IMR-90 (cell line): ENCODE data around the gene MS4A6A. TPM values are rescaled to one million over a fixed set of nuclear protein-coding genes. Genes with fewer than 3 reads are reported as not detected.
"Not testable (repeated sequence)": the region's sequence is repeated elsewhere in the genome, so short reads cannot be mapped to it uniquely, and the experiment has no call there.

ENCODE experiments used
- ATAC-seq: fragments of 200-7000 bp; cut with Tn5 transposase; 2 replicates; pipeline ENCODE4 v1.9.1; 2020; ENCODE audit warnings: low read depth, mild to moderate bottlenecking, moderate library complexity
- BruUV-seq: library from RNA; stranded (reverse); fragments of 400-500 nt; replicated peaks from 2 replicates; lab custom pipeline; 2021; lab: Mats Ljungman, UMichigan
- CTCF ChIA-PET: fragments of 300-600 bp; formaldehyde crosslinking; extraction: SDS; loops from one replicate; lab custom pipeline; 2021; ENCODE audit warnings: antibody characterized with exemption; lab: Yijun Ruan, JAX
- POLR2A ChIA-PET: fragments of 300-600 bp; sonication (Branson Sonifier 250); formaldehyde crosslinking; loops from one replicate; lab custom pipeline; 2022; ENCODE audit warnings: antibody characterized with exemption; ENCODE audit not compliant: unreplicated experiment; lab: Charles Lee
- DNase-seq: peaks from one replicate; pipeline ENCODE4 v3.0.0; 2013
- H2AFZ ChIP-seq: replicated peaks from 2 replicates; pipeline ENCODE3; 2013; ENCODE audit warnings: low read length, mild to moderate bottlenecking; ENCODE audit not compliant: poor library complexity
- H2AK5ac ChIP-seq: 2 replicates; pipeline ENCODE4 v1.6.1; 2013; ENCODE audit warnings: low read depth, low read length, inconsistent platforms
- H2AK9ac ChIP-seq: replicated peaks from 2 replicates; pipeline ENCODE3; 2013; ENCODE audit warnings: mild to moderate bottlenecking, low read depth, low read length, moderate library complexity; ENCODE audit not compliant: poor library complexity
- H2BK120ac ChIP-seq: 2 replicates; pipeline ENCODE4 v1.6.1; 2013; ENCODE audit warnings: low read depth, low read length, inconsistent platforms
- H2BK15ac ChIP-seq: 3 replicates; pipeline ENCODE4 v1.6.1; 2013; ENCODE audit warnings: low read depth, low read length, inconsistent platforms
- H2BK20ac ChIP-seq: 2 replicates; pipeline ENCODE4 v1.6.1; 2013; ENCODE audit warnings: low read depth, mild to moderate bottlenecking, inconsistent platforms, low read length, moderate library complexity
- H2BK5ac ChIP-seq: 2 replicates; pipeline ENCODE4 v1.6.1; 2013; ENCODE audit warnings: mild to moderate bottlenecking, low read depth, low read length, inconsistent platforms; ENCODE audit not compliant: poor library complexity, severe bottlenecking
- H3K14ac ChIP-seq: replicated peaks from 2 replicates; pipeline ENCODE4 v1.6.1; 2013; ENCODE audit warnings: low read depth, low read length, inconsistent platforms
- H3K18ac ChIP-seq: 2 replicates; pipeline ENCODE4 v1.6.1; 2013; ENCODE audit warnings: low read depth, low read length, control low read depth
- H3K23ac ChIP-seq: 2 replicates; pipeline ENCODE4 v1.6.1; 2013; ENCODE audit warnings: low read depth, low read length, inconsistent platforms
- H3K27ac ChIP-seq: 2 replicates; pipeline ENCODE4 v1.5.1; 2013; ENCODE audit warnings: mild to moderate bottlenecking, control low read depth, low read length; ENCODE audit not compliant: insufficient read depth
- H3K27me3 ChIP-seq: 2 replicates; pipeline ENCODE4 v1.6.1; 2013; ENCODE audit warnings: low read length; ENCODE audit not compliant: control insufficient read depth, insufficient read depth
- H3K36me3 ChIP-seq: 2 replicates; pipeline ENCODE4 v1.6.1; 2013; ENCODE audit warnings: low read length, mixed read lengths; ENCODE audit not compliant: control insufficient read depth, insufficient read depth
- H3K4ac ChIP-seq: 2 replicates; pipeline ENCODE4 v1.6.1; 2013; ENCODE audit warnings: low read depth, low read length, inconsistent platforms
- H3K4me1 ChIP-seq: 2 replicates; pipeline ENCODE4 v1.6.1; 2013; ENCODE audit warnings: low read length, mixed read lengths; ENCODE audit not compliant: control insufficient read depth, insufficient read depth
- H3K4me2 ChIP-seq: 2 replicates; pipeline ENCODE4 v1.6.1; 2013; ENCODE audit warnings: low read depth, mild to moderate bottlenecking, control low read depth, low read length, moderate library complexity
- H3K4me3 ChIP-seq: 2 replicates; pipeline ENCODE4 v1.5.1; 2013; ENCODE audit warnings: low read depth, mild to moderate bottlenecking, control low read depth, low read length, moderate library complexity; ENCODE audit not compliant: insufficient read depth
- H3K56ac ChIP-seq: 2 replicates; pipeline ENCODE4 v1.6.1; 2013; ENCODE audit warnings: low read length, inconsistent platforms; ENCODE audit not compliant: insufficient read depth; ENCODE audit errors: extremely low read depth
- H3K79me1 ChIP-seq, 2 experiments: 2 replicates each; pipeline ENCODE4 v1.6.1; 2013; ENCODE audit warnings: low read length in 2 of 2, inconsistent platforms in 1 of 2, low read depth in 1 of 2
- H3K9ac ChIP-seq: 2 replicates; pipeline ENCODE4 v1.6.1; 2013; ENCODE audit warnings: low read depth, low read length, control low read depth
- H3K9me1 ChIP-seq: 2 replicates; pipeline ENCODE4 v1.6.1; 2013; ENCODE audit warnings: low read length, inconsistent platforms; ENCODE audit not compliant: insufficient read depth
- H3K9me3 ChIP-seq: 2 replicates; pipeline ENCODE4 v1.6.1; 2013; ENCODE audit warnings: low read length; ENCODE audit not compliant: control insufficient read depth, insufficient read depth
- H4K20me1 ChIP-seq: 2 replicates; pipeline ENCODE4 v1.6.1; 2013; ENCODE audit warnings: low read length, inconsistent platforms; ENCODE audit not compliant: insufficient read depth
- H4K5ac ChIP-seq: 2 replicates; pipeline ENCODE4 v1.6.1; 2013; ENCODE audit warnings: mild to moderate bottlenecking, low read depth, low read length, control low read depth
- H4K8ac ChIP-seq, 2 experiments: 2 replicates each; pipeline ENCODE4 v1.6.1; 2013; ENCODE audit warnings: low read depth in 2 of 2, low read length in 2 of 2, control low read depth in 1 of 2, inconsistent platforms in 1 of 2
- H4K91ac ChIP-seq: 2 replicates; pipeline ENCODE4 v1.6.1; 2013; ENCODE audit warnings: low read depth, low read length, inconsistent platforms; ENCODE audit not compliant: insufficient read depth
- WGBS, 2 experiments: methylation state at CpG; one replicate each; pipeline versions ENCODE4 v1.1.5 to v1.1.7; 2013; ENCODE audit warnings: missing lambda C conversion rate in 2 of 2; ENCODE audit not compliant: insufficient read length in 1 of 2; ENCODE audit errors: extremely low coverage in 2 of 2; 5-methylcytosine and 5-hydroxymethylcytosine counted together
- dilution Hi-C: fragments of 300-500 bp; cut with HindIII; formaldehyde crosslinking; loops from one replicate; pipeline ENCODE4 v1.14.3; 2018; ENCODE audit warnings: low sequenced_read_pairs; ENCODE audit not compliant: unreplicated experiment
- in situ Hi-C: fragments of 300-500 bp; cut with MboI; formaldehyde crosslinking; loops from 3 replicates; pipeline ENCODE4 v1.14.3; 2019; ENCODE audit warnings: low sequenced_read_pairs, inconsistent platforms, mixed read lengths
- intact Hi-C: fragments of 100-400 bp; cut with micrococcal nuclease; formaldehyde crosslinking; loops from 2 replicates; pipeline ENCODE4 v1.10.0; 2022
- polyA plus RNA-seq, 3 experiments: library from polyadenylated mRNA; depleted of rRNA; stranded (reverse); fragments of >200 nt; gene quantifications; 2 replicates each; pipeline ENCODE4 v1.2.3, GENCODE V29; 2012; ENCODE audit warnings: low replicate concordance in 1 of 3
- total RNA-seq: library from RNA; depleted of rRNA; stranded (reverse); fragments of >200 nt; gene quantifications from 2 replicates; pipeline ENCODE4 v1.2.3, GENCODE V29; 2012

Gene MS4A6A
- total and polyA plus RNA-seq, 2 of the 4 experiments (the other 2 are of a cell fraction) = not detected

DNA sequence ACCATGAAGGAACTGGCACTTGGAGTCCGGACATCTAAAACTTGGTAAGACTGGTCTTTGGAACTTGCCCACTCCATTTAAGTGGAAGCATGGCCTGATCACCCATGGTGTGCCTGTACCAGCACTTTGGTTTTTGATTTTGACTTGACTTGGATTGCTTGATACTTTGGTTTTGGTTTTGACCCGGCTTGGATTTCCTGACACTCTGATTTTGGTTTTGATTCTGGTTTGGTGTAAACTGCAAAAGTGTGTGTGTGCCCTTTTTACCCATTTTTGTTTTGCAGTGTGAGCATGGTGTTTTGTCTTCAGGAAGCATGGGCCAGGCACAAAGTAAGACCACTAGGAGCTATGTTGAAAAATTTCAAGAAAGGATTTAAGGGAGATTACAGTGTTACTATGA, 3.2 kb upstream of the MS4A6A start:
- CTCF ChIA-PET, dilution Hi-C loops: not testable (repeated sequence)

DNA sequence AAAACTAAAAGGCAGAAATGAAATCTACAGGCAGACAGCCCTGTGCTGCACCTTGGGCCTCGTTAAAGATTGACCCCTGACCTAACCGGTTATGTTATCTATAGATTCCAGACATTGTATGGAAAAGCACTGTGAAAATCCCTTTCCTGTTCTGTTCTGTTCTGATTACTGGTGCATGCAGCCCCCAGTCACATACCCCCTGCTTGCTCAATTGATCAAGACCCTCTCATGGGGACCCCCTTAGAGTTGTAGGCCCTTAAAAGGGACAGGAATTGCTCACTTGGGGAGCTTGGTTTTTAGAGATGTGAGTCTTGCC, 2.6 kb upstream of the MS4A6A start:
- in situ Hi-C loops = loop anchor here (25.0 kb wide), 1 partner anchor 348 kb away; the partner anchor contains the start of gene CBLIF
- H3K23ac ChIP-seq, H3K4ac ChIP-seq, H3K4me3 ChIP-seq, H3K9me3 ChIP-seq, POLR2A ChIA-PET, H2BK120ac ChIP-seq, H3K18ac ChIP-seq, BruUV-seq, H2AFZ ChIP-seq, H3K27ac ChIP-seq, ATAC-seq, H4K91ac ChIP-seq, H4K8ac ChIP-seq, H2AK5ac ChIP-seq, intact Hi-C loops, H3K27me3 ChIP-seq, H3K4me2 ChIP-seq, dilution Hi-C loops, H2BK5ac ChIP-seq, H2AK9ac ChIP-seq, H3K79me1 ChIP-seq, H3K56ac ChIP-seq, H4K20me1 ChIP-seq, H3K36me3 ChIP-seq, H2BK15ac ChIP-seq, H2BK20ac ChIP-seq, H3K14ac ChIP-seq, H4K5ac ChIP-seq, H3K4me1 ChIP-seq, H3K9ac ChIP-seq, DNase-seq, H3K9me1 ChIP-seq, CTCF ChIA-PET: not testable (repeated sequence)
- WGBS, 2 experiments = no CpG with 5 or more reads among the region's 2 CpGs

More for the DNA sequence above, 3.2 kb upstream of the MS4A6A start:
- H3K23ac ChIP-seq, H3K4ac ChIP-seq, H2BK120ac ChIP-seq, H3K79me1 ChIP-seq, H3K4me3 ChIP-seq, H4K5ac ChIP-seq, H2BK15ac ChIP-seq, H2AK9ac ChIP-seq, H3K27me3 ChIP-seq, intact Hi-C loops, H3K9ac ChIP-seq, H3K27ac ChIP-seq, H2AFZ ChIP-seq, H4K20me1 ChIP-seq, H2BK20ac ChIP-seq, H2BK5ac ChIP-seq, BruUV-seq, POLR2A ChIA-PET, H3K4me1 ChIP-seq, ATAC-seq, H3K9me1 ChIP-seq, H2AK5ac ChIP-seq, H3K18ac ChIP-seq, DNase-seq, H4K8ac ChIP-seq, H3K56ac ChIP-seq, H3K36me3 ChIP-seq, H3K9me3 ChIP-seq, H4K91ac ChIP-seq, H3K4me2 ChIP-seq, H3K14ac ChIP-seq: not testable (repeated sequence)
- in situ Hi-C loops = loop anchor here (25.0 kb wide), 1 partner anchor 349 kb away; the partner anchor contains the start of gene CBLIF
- WGBS, 2 experiments = no CpG with 5 or more reads among the region's 2 CpGs
